GM12878 (cell line): ENCODE results near the gene ABHD14A. TPM values are rescaled to one million over a fixed set of nuclear protein-coding genes. Genes with fewer than 3 reads are reported as not detected.

ENCODE experiments used
- ATAC-seq: fragments of 200-7000 bp; cut with Tn5 transposase; 3 replicates; pipeline ENCODE4 v1.9.1; 2020; ENCODE audit warnings: mild to moderate bottlenecking, moderate library complexity
- BruUV-seq: library from RNA; stranded (reverse); fragments of 400-500 nt; replicated peaks from 2 replicates; lab custom pipeline; 2021; lab: Mats Ljungman, UMichigan
- CTCF ChIA-PET: fragments of 300-600 bp; sonication (Branson Sonifier 250); formaldehyde crosslinking; extraction: SDS; loops from one replicate; lab custom pipeline; 2021; ENCODE audit warnings: inconsistent platforms; lab: Yijun Ruan, JAX
- POLR2A ChIA-PET: fragments of 350-600 bp; formaldehyde crosslinking; extraction: SDS; loops from one replicate; lab custom pipeline; 2021; ENCODE audit warnings: inconsistent platforms; lab: Charles Lee
- RAD21 ChIA-PET: fragments of 300-600 bp; sonication (Branson Sonifier 250); formaldehyde crosslinking; loops from one replicate; lab custom pipeline; 2023; ENCODE audit warnings: antibody characterized with exemption; ENCODE audit not compliant: unreplicated experiment; lab: Charles Lee
- SMC1A ChIA-PET: fragments of 300-600 bp; sonication (Branson Sonifier 250); formaldehyde crosslinking; loops from one replicate; lab custom pipeline; 2023; ENCODE audit not compliant: unreplicated experiment, uncharacterized antibody; lab: Charles Lee
- DNase-seq: peaks from one replicate; pipeline ENCODE4 v3.0.0-alpha.2; 2011; ENCODE audit warnings: low read depth, low spot score
- FAIRE-seq: peaks from 3 replicates; lab custom pipeline; 2011; peaks lifted over from hg19 to GRCh38; lab: Jason Lieb, UNC
- H2AFZ ChIP-seq: 2 replicates; pipeline ENCODE4 v1.6.0; 2011; ENCODE audit warnings: low read depth, low read length, control low read depth; ENCODE audit not compliant: control insufficient read depth
- H3K27ac ChIP-seq: 2 replicates; pipeline ENCODE4 v1.5.1; 2011; ENCODE audit warnings: control low read depth; ENCODE audit not compliant: control insufficient read depth, insufficient read depth
- H3K27me3 ChIP-seq, 2 experiments: replicated peaks in 1 of 2; 2 replicates each; pipeline versions ENCODE4 v1.6.0 to v1.6.1; 2011; ENCODE audit warnings: low read length in 1 of 2; ENCODE audit not compliant: control insufficient read depth in 2 of 2, insufficient read depth in 2 of 2
- H3K36me3 ChIP-seq, 2 experiments: 2 replicates each; pipeline ENCODE4 v1.5.1; 2011; ENCODE audit warnings: low read length in 1 of 2; ENCODE audit not compliant: control insufficient read depth in 2 of 2, insufficient read depth in 2 of 2
- H3K4me1 ChIP-seq: 2 replicates; pipeline ENCODE4 v1.6.1; 2011; ENCODE audit warnings: mild to moderate bottlenecking, low read length, moderate library complexity, mixed read lengths; ENCODE audit not compliant: control insufficient read depth, insufficient read depth
- H3K4me2 ChIP-seq: 2 replicates; pipeline ENCODE4 v1.6.0; 2011; ENCODE audit warnings: control low read depth; ENCODE audit not compliant: control insufficient read depth, insufficient read depth
- H3K4me3 ChIP-seq: fragments of 200-600 bp; sonication (generic); 2 replicates; pipeline ENCODE4 v1.5.1; 2016
- H3K79me2 ChIP-seq: 2 replicates; pipeline ENCODE4 v1.6.0; 2011; ENCODE audit warnings: low read length; ENCODE audit not compliant: control insufficient read depth, insufficient read depth
- H3K9ac ChIP-seq: 2 replicates; pipeline ENCODE4 v1.8.0; 2011; ENCODE audit warnings: low read length, control low read depth, mixed read lengths; ENCODE audit not compliant: control insufficient read depth, insufficient read depth
- H3K9me3 ChIP-seq: replicated peaks from 3 replicates; pipeline ENCODE4 v1.5.1; 2011; ENCODE audit warnings: mild to moderate bottlenecking, low read length; ENCODE audit not compliant: control insufficient read depth, insufficient read depth
- H4K20me1 ChIP-seq: 2 replicates; pipeline ENCODE4 v1.6.0; 2011; ENCODE audit not compliant: control insufficient read depth, insufficient read depth
- BCL11A ChIP-seq: IDR thresholded peaks from 2 replicates; pipeline ENCODE4 v1.6.1; 2011; ENCODE audit warnings: low read depth, low read length
- CEBPB ChIP-seq, 2 experiments: fragments of 150-350 bp in 1 of 2; IDR thresholded peaks; 2 replicates each; pipeline ENCODE4 v1.6.1; 2012 to 2014; ENCODE audit warnings: low read depth in 2 of 2, low read length in 2 of 2, borderline replicate concordance in 1 of 2, inconsistent platforms in 1 of 2
- CREB1 ChIP-seq: IDR thresholded peaks from 2 replicates; pipeline ENCODE4 v1.6.1; 2012; ENCODE audit warnings: low read depth, mild to moderate bottlenecking, inconsistent platforms
- FOXM1 ChIP-seq: IDR thresholded peaks from 2 replicates; pipeline ENCODE4 v1.6.1; 2012; ENCODE audit warnings: low read depth, mild to moderate bottlenecking, inconsistent platforms, low read length, moderate library complexity
- HDGF ChIP-seq: fragments of 450-650 bp; IDR thresholded peaks from 2 replicates; pipeline ENCODE4 v1.6.1; 2016; ENCODE audit warnings: antibody characterized with exemption
- HSF1 ChIP-seq: fragments of 150-350 bp; IDR thresholded peaks from 2 replicates; pipeline ENCODE4 v1.6.1; 2014; ENCODE audit warnings: mild to moderate bottlenecking, low read depth, low read length
- IRF5 ChIP-seq: fragments of 450-650 bp; IDR thresholded peaks from 2 replicates; pipeline ENCODE4 v1.6.1; 2017; ENCODE audit warnings: borderline replicate concordance
- JUNB ChIP-seq: IDR thresholded peaks from 2 replicates; pipeline ENCODE4 v1.6.1; 2016; ENCODE audit warnings: antibody characterized with exemption, mild to moderate bottlenecking
- NRF1 ChIP-seq: conservative IDR thresholded peaks from 2 replicates; pipeline ENCODE4 v1.6.1; 2011; ENCODE audit warnings: mild to moderate bottlenecking, low read depth, low read length, improper control_type of control experiment
- SIN3A ChIP-seq: IDR thresholded peaks from 2 replicates; pipeline ENCODE4 v1.6.1; 2012; ENCODE audit warnings: low read depth, low read length, improper control_type of control experiment
- WRNIP1 ChIP-seq: IDR thresholded peaks from 2 replicates; pipeline ENCODE4 v1.6.1; 2011; ENCODE audit warnings: low read depth, low read length, improper control_type of control experiment, borderline replicate concordance
- ZBTB33 ChIP-seq: fragments of 450-650 bp; IDR thresholded peaks from 2 replicates; pipeline ENCODE4 v1.6.1; 2017; ENCODE audit warnings: mild to moderate bottlenecking
- ZBTB4 ChIP-seq: fragments of 450-650 bp; formaldehyde crosslinking; IDR thresholded peaks from 2 replicates; pipeline ENCODE4 v1.4.0; 2022; ENCODE audit warnings: mild to moderate bottlenecking, moderate library complexity
- WGBS: methylation state at CpG from one replicate; pipeline ENCODE4 v1.1.6; 2016; ENCODE audit warnings: low lambda C conversion rate; ENCODE audit not compliant: insufficient replicate concordance, insufficient coverage; ENCODE audit errors: missing lambda C conversion rate; 5-methylcytosine and 5-hydroxymethylcytosine counted together
- in situ Hi-C: fragments of 300-500 bp; cut with MboI; formaldehyde crosslinking; loops from 9 replicates; pipeline ENCODE4 v1.14.3; 2018; ENCODE audit warnings: mixed read lengths
- intact Hi-C: fragments of 100-400 bp; cut with micrococcal nuclease; formaldehyde crosslinking; loops from one replicate; pipeline ENCODE4 v1.14.2; 2022; ENCODE audit not compliant: unreplicated experiment
- polyA plus RNA-seq, 11 experiments: library from polyadenylated mRNA; depleted of rRNA in 4 of 11; unstranded in 6 of 11; stranded (reverse) in 5 of 11; fragments of >200 nt; fragmentation: Nextera tagmentation in 4 of 11; fragmentation: Illumina TruSeq in 1 of 11; extraction: Ambion mirVana in 4 of 11; extraction: Trizol in 1 of 11; gene quantifications; 1 replicate in 1 of 11; 2 replicates in 10 of 11; pipeline versions ENCODE4 v1.2.1 to v1.2.3, GENCODE V29; 2011 to 2016; ENCODE audit warnings: inconsistent platforms in 2 of 11, missing spikeins in 2 of 11, low read depth in 1 of 11
- total RNA-seq, 4 experiments: library from RNA; depleted of rRNA in 3 of 4; stranded (reverse); fragments of >200 nt in 3 of 4; fragmentation: Illumina TruSeq in 1 of 4; extraction: Trizol in 1 of 4; gene quantifications; 2 replicates each; pipeline versions ENCODE4 v1.2.1 to v1.2.3, GENCODE V29; 2013 to 2021

The ABHD14A gene
- total and polyA plus RNA-seq, 10 of the 15 experiments (the other 5 are each of a cell fraction or from before 2014, with no cell fraction given): 1.2 to 27.0 (median 7.9) TPM

DNA sequence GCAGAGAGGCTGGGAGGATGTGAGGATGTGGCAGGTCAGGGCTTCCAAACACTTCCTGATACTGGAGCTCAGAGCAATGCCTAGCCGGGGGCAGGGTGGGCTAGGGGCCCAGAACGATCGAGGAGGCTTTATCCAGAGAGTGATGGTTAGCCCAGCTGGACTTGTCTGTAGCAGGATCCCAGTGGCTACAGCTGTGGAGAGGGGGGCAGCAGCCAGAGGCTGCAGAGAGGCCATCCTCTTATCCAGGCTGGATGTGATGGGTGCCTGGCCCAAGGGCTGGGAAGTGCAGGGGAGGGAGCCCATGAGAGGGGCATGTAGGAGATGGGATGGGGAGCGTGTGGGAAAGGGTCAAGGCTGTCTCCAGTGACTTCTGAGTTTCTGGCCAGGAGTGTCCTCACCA lies 28.1 kb upstream of the ABHD14A start:
- WGBS: 57% methylated on average over 4 of the region's 4 CpGs
- H3K4me1 ChIP-seq: peaks cover 11% of the 10 kb centered on the region
- BruUV-seq: no TSS peak
- RAD21 ChIA-PET: no interaction called here
- no peaks in the 10 kb centered on the region for H4K20me1 ChIP-seq
- intact Hi-C loops (no loop called here), in situ Hi-C loops (no loop called here)
- no peak overlapping the region for H3K4me2 ChIP-seq
- H3K27ac ChIP-seq: no peak overlapping the region
- SMC1A ChIA-PET: no interaction called here
- POLR2A ChIA-PET: no interaction called here
- no peak for FAIRE-seq
- no peak for ATAC-seq
- CTCF ChIA-PET: interaction anchor here (0.7 to 1.5 kb wide), 2 partner anchors 27 to 197 kb away, joined by 3 read pairs; partner anchors contain the start of gene ABHD14B
- H3K9me3 ChIP-seq: no peaks in the 10 kb centered on the region
- no peak for DNase-seq
- no peak overlapping the region for H3K4me3 ChIP-seq
- TF ChIP-seq HDGF (no peak), BCL11A (no peak), ZBTB4 (CRISPR knock-in tag) (no peak), FOXM1 (no peak), JUNB (no peak), WRNIP1 (no peak), CREB1 (no peak), CEBPB (IDR thresholded peaks at IDR 0.05; ENCODE audit: borderline replicate concordance in 1 of 2, low read depth in 2 of 2, low read length in 2 of 2) (no peak), NRF1 (no peak), IRF5 (no peak), HSF1 (no peak), SIN3A (no peak), ZBTB33 (no peak)
- no peaks in the 10 kb centered on the region for H3K27me3 ChIP-seq
- no peak overlapping the region for H3K9ac ChIP-seq
- H3K36me3 ChIP-seq: peaks cover 0 to 2% of the 10 kb centered on the region in 2 experiments; a peak in 1 of 4 replicates
- no peak overlapping the region for H2AFZ ChIP-seq
- H3K79me2 ChIP-seq: peaks cover 6% of the 10 kb centered on the region
